ENCODE data around the gene FMN2.

DNA sequence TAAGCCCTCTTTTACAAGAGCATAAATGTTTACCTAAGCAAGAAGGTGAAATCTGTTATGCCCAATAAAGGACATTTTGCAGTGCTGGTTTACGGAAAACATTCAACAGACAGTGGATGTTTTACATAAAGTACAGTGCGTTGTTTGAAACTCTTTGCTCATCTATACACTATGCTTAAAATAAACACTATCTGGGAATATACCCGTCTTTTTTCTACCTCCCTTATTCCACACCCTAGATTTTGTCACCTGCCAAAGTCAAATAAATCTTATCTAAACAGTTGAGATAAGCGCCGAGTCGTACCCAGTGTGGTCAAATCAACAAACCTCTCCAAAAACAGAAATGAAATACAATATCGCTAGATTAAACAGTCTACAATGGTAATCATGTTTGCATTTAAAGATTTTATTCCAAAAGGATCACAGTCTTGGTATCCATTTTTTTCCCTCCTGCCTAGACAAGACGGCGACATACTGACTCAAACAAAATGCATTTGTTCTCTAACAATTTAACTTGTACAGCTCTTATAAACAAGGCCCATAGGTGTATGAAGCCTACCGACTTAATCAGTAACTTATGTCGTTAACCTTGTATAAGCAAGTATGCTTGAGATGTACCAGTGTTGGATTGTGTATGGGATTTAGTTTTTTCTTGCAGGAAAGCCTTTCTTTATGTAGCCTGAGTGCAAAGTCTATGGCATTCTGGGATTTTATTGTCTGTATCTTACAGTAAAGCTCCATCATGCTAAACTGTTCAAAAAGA is 189.1 kb downstream of the FMN2 start:
- TF ChIP-seq, protein P1, sequence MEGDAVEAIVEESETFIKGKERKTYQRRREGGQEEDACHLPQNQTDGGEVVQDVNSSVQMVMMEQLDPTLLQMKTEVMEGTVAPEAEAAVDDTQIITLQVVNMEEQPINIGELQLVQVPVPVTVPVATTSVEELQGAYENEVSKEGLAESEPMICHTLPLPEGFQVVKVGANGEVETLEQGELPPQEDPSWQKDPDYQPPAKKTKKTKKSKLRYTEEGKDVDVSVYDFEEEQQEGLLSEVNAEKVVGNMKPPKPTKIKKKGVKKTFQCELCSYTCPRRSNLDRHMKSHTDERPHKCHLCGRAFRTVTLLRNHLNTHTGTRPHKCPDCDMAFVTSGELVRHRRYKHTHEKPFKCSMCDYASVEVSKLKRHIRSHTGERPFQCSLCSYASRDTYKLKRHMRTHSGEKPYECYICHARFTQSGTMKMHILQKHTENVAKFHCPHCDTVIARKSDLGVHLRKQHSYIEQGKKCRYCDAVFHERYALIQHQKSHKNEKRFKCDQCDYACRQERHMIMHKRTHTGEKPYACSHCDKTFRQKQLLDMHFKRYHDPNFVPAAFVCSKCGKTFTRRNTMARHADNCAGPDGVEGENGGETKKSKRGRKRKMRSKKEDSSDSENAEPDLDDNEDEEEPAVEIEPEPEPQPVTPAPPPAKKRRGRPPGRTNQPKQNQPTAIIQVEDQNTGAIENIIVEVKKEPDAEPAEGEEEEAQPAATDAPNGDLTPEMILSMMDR (IDR thresholded peaks at IDR 0.05; ENCODE audit: low read depth, low read length): no peak
- TF ChIP-seq EZH2phosphoT487 (IDR thresholded peaks at IDR 0.05; ENCODE audit: low read depth): no peak
